SIG-M5 (cell line): ENCODE results near the gene SIRT1.
"Not testable (repeated sequence)": the region's sequence is repeated elsewhere in the genome, so short reads cannot be mapped to it uniquely, and the experiment has no call there.

ENCODE experiments used
- DNase-seq: peaks from one replicate; lab custom pipeline; 2025; lab: John Stamatoyannopoulos, UW

Gene SIRT1

GRCh38 chr10:67965456-67965855, 81.0 kb downstream of the SIRT1 start:
- DNase-seq = no peak

GRCh38 chr10:67966035-67966434, 81.6 kb downstream of the SIRT1 start:
- DNase-seq = not testable (repeated sequence)
